Smooth muscle cell (in vitro differentiated cells): ENCODE data around the gene FUT7. TPM values are rescaled to one million over a fixed set of nuclear protein-coding genes. Genes with fewer than 3 reads are reported as not detected.
"Not testable (repeated sequence)": the region's sequence is repeated elsewhere in the genome, so short reads cannot be mapped to it uniquely, and the experiment has no call there.

ENCODE experiments used
- DNase-seq: peaks from one replicate; lab custom pipeline; 2025; ENCODE audit not compliant: unreplicated experiment; lab: John Stamatoyannopoulos, UW
- H2AFZ ChIP-seq: fragments of 200-600 bp; sonication (generic); 2 replicates; pipeline ENCODE4 v1.6.0; 2016; ENCODE audit warnings: antibody characterized with exemption, low read depth, mild to moderate bottlenecking
- H3F3A ChIP-seq: fragments of 200-600 bp; sonication (generic); 2 replicates; pipeline ENCODE4 v1.6.0; 2017; ENCODE audit warnings: antibody characterized with exemption, low read depth
- H3K27ac ChIP-seq: fragments of 200-600 bp; sonication (generic); 2 replicates; pipeline ENCODE4 v1.5.1; 2016; ENCODE audit warnings: low read depth, mild to moderate bottlenecking
- H3K27me3 ChIP-seq: fragments of 200-600 bp; sonication (generic); 2 replicates; pipeline ENCODE4 v1.6.1; 2016; ENCODE audit warnings: low read depth, mild to moderate bottlenecking
- H3K36me3 ChIP-seq: fragments of 200-600 bp; sonication (generic); 2 replicates; pipeline ENCODE4 v1.5.1; 2016; ENCODE audit warnings: low read depth
- H3K4me1 ChIP-seq: fragments of 200-600 bp; sonication (generic); 2 replicates; pipeline ENCODE4 v1.5.1; 2016; ENCODE audit warnings: low read depth
- H3K4me2 ChIP-seq: fragments of 200-600 bp; sonication (generic); 2 replicates; pipeline ENCODE4 v1.6.0; 2016; ENCODE audit warnings: mild to moderate bottlenecking
- H3K4me3 ChIP-seq: fragments of 200-600 bp; sonication (generic); 2 replicates; pipeline ENCODE4 v1.5.1; 2016; ENCODE audit warnings: mild to moderate bottlenecking
- H3K79me2 ChIP-seq: fragments of 200-600 bp; sonication (generic); 2 replicates; pipeline ENCODE4 v1.6.0; 2016; ENCODE audit warnings: low read depth, mild to moderate bottlenecking
- H3K9ac ChIP-seq: fragments of 200-600 bp; sonication (generic); 2 replicates; pipeline ENCODE4 v1.6.0; 2016; ENCODE audit warnings: low read depth
- H3K9me3 ChIP-seq: fragments of 200-600 bp; sonication (generic); replicated peaks from 2 replicates; pipeline ENCODE4 v1.5.1; 2016; ENCODE audit warnings: low read depth
- H4K20me1 ChIP-seq: fragments of 200-600 bp; sonication (generic); 2 replicates; pipeline ENCODE4 v1.6.0; 2016; ENCODE audit warnings: low read depth
- WGBS: methylation state at CpG from one replicate; pipeline ENCODE4 v1.1.7; 2016; ENCODE audit warnings: low lambda C conversion rate; 5-methylcytosine and 5-hydroxymethylcytosine counted together
- polyA plus RNA-seq: library from polyadenylated mRNA; unstranded; fragments of >200 nt; fragmentation: Nextera tagmentation; extraction: Ambion mirVana; gene quantifications from 2 replicates; pipeline ENCODE4 v1.2.1, GENCODE V29; 2016
- total RNA-seq: library from RNA; depleted of rRNA; stranded (reverse); fragments of >200 nt; gene quantifications from 2 replicates; pipeline ENCODE4 v1.2.3, GENCODE V29; 2014
- TF ChIP-seq, protein P1 (sequence below): fragments of 200-600 bp; sonication (generic); IDR thresholded peaks from 2 replicates; pipeline ENCODE4 v1.5.1; 2017; ENCODE audit warnings: borderline replicate concordance, mild to moderate bottlenecking, antibody characterized with exemption; ENCODE audit not compliant: insufficient read depth, poor library complexity, severe bottlenecking

Gene FUT7
- total and polyA plus RNA-seq, 2 experiments from 2014 or later: not detected

DNA sequence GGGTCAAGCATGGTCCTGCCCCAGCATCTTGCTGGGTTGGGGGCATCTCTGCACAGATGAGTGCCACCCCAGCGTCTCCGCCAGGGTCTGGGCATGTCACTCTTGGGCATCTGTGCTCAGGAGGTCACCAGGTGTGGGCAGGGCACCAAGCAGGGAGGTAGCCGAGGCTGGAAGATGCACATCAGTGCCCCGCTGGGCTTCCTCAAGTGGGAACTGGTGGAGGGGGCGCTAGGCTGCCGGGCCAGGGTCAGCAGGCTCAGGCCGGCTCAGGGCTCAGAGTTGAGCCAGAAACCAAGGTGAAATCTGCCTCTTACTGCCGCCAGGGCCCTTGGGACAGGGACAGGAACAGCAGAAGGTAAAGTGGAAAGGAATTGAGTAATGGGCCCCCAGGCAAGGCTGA is 4.0 kb upstream of the FUT7 start:
- Histone ChIP-seq H3K27me3 (no peaks in the 10 kb centered on the region), H3K79me2 (no peaks in the 10 kb centered on the region), H3F3A (no peaks in the 10 kb centered on the region), H3K4me3 (no peak overlapping the region), H3K4me1 (no peaks in the 10 kb centered on the region), H2AFZ (no peak overlapping the region), H3K9ac (no peak overlapping the region), H3K36me3 (no peaks in the 10 kb centered on the region), H4K20me1 (no peaks in the 10 kb centered on the region), H3K27ac (no peak overlapping the region), H3K9me3 (no peaks in the 10 kb centered on the region), H3K4me2 (no peak overlapping the region)
- TF ChIP-seq, protein P1, sequence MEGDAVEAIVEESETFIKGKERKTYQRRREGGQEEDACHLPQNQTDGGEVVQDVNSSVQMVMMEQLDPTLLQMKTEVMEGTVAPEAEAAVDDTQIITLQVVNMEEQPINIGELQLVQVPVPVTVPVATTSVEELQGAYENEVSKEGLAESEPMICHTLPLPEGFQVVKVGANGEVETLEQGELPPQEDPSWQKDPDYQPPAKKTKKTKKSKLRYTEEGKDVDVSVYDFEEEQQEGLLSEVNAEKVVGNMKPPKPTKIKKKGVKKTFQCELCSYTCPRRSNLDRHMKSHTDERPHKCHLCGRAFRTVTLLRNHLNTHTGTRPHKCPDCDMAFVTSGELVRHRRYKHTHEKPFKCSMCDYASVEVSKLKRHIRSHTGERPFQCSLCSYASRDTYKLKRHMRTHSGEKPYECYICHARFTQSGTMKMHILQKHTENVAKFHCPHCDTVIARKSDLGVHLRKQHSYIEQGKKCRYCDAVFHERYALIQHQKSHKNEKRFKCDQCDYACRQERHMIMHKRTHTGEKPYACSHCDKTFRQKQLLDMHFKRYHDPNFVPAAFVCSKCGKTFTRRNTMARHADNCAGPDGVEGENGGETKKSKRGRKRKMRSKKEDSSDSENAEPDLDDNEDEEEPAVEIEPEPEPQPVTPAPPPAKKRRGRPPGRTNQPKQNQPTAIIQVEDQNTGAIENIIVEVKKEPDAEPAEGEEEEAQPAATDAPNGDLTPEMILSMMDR: no peak
- 81% methylated on average over 8 of the region's 8 CpGs for WGBS
- DNase-seq: no peak

DNA sequence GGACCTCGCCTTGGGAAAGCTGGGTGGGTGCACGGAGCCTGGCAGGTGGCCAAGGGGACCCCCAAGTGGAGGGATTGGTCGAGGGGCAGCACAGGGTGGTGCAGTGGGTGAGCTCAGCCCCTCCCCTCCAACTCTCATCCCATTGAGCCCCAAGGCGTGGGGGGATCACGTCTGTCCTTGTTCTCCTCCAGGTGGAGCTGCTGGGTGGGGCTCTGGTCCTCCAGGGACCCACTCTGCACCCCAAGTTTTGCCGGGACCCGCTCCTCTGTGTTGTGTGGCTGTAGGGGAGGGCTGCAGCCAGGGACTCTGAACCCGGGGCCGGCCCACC is 3.6 kb upstream of the FUT7 start:
- no peaks in the 10 kb centered on the region for H3K36me3 ChIP-seq
- H3K4me1 ChIP-seq: no peaks in the 10 kb centered on the region
- no peak overlapping the region for H3K9ac ChIP-seq
- 40% methylated on average over 9 of the region's 9 CpGs for WGBS
- no peak overlapping the region for H3K4me3 ChIP-seq
- no peak overlapping the region for H3K4me2 ChIP-seq
- H2AFZ ChIP-seq: no peak overlapping the region
- H3K27me3 ChIP-seq: no peaks in the 10 kb centered on the region
- no peaks in the 10 kb centered on the region for H4K20me1 ChIP-seq
- no peak for DNase-seq
- TF ChIP-seq, protein P1: no peak
- H3K9me3 ChIP-seq: no peaks in the 10 kb centered on the region
- no peak overlapping the region for H3K27ac ChIP-seq
- no peaks in the 10 kb centered on the region for H3F3A ChIP-seq
- H3K79me2 ChIP-seq: no peaks in the 10 kb centered on the region

DNA sequence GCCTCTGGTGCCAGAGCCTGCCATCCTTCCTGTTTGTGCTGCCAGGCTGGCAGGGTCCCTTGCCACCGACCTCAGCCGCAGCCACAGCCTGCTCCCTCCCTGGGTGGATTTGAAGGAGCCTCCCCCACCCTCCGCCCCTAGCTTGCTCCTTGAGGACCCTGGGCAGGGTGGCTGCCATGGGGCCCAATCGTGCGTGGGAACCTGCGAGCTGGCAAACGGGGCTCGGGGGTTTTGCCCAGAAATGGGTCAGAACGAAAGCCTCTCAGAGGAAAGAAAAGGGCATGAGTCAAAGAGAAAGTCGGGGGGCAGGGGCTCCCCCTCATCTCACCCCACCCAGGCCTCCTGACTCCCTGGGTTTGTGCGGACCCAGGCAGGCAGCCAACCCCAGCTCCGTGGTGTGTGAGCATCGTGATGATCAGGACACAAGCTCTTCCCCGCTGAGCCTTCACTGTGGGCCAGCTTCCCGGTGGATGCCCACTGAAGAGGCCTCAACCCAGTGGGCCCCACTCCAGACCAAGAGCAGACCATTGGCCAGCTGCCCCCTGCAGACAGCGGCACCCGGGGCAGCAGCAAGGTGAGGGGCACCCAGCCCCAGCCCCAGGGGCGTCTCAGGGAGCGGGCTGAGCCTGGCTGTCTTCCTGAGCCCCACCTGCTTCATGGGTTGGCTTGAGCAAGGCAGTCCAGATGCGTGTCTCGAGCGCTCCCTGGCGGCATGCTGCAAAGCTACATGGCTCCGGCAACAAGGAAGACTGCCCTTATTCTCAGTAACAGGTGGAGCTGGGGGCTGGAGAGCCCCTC is 3.0 kb upstream of the FUT7 start:
- TF ChIP-seq, protein P1: peak; percentile 77
- Histone ChIP-seq H3K4me1 (no peaks in the 10 kb centered on the region), H3K9me3 (no peaks in the 10 kb centered on the region), H3K27ac (no peak overlapping the region), H3K79me2 (no peaks in the 10 kb centered on the region), H3K9ac (no peak overlapping the region), H2AFZ (no peak overlapping the region), H3K36me3 (no peaks in the 10 kb centered on the region), H3K27me3 (no peaks in the 10 kb centered on the region), H3K4me2 (no peak overlapping the region), H3F3A (no peaks in the 10 kb centered on the region), H4K20me1 (no peaks in the 10 kb centered on the region), H3K4me3 (no peak overlapping the region)
- peak; percentile 32 for DNase-seq
- 49% methylated on average over 24 of the region's 24 CpGs for WGBS

DNA sequence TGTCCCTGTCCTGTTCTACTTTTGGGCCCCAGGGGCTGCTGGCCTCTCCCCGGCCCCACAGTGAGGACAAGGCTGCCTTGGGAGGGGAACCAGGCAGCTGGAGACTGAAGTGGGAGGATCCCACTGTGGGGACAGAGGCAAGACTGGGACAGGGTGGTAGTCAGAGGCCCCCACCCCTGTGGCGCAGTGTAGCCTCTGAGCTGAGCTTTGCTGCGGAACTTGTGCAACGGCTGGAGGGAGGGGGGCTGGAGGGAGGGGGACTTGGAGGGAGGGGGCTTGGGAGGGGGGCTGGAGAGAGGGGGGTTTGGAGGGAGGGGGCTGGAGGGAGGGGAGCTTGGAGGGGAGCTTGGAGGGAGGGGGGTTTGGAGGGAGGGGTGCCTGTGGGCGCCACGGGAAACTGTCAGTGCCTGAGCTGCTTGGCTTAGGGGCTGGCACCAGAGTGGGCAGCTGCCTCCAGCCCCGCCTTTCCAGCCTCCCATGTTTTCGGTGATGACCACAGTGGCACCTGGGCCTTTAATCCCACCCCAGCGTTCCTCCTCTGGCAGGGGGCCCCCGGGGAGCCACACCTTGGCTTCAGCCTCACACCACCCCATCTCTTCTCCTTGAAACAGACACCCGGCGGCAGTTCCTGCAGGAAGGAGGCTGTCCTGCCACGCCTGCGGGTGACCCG is 2.3 kb upstream of the FUT7 start:
- Histone ChIP-seq H3K36me3 (no peaks in the 10 kb centered on the region), H3K9ac (no peak overlapping the region), H3K4me1 (peaks cover 1% of the 10 kb centered on the region), H3F3A (no peaks in the 10 kb centered on the region), H3K4me3 (no peak overlapping the region), H2AFZ (no peak overlapping the region), H4K20me1 (no peaks in the 10 kb centered on the region), H3K27me3 (no peaks in the 10 kb centered on the region), H3K9me3 (no peaks in the 10 kb centered on the region), H3K79me2 (no peaks in the 10 kb centered on the region), H3K4me2 (no peak overlapping the region), H3K27ac (no peak overlapping the region)
- TF ChIP-seq, protein P1: no peak
- DNase-seq: no peak
- whole genome bisulfite sequencing: 90% methylated on average over 12 of the region's 15 CpGs

DNA sequence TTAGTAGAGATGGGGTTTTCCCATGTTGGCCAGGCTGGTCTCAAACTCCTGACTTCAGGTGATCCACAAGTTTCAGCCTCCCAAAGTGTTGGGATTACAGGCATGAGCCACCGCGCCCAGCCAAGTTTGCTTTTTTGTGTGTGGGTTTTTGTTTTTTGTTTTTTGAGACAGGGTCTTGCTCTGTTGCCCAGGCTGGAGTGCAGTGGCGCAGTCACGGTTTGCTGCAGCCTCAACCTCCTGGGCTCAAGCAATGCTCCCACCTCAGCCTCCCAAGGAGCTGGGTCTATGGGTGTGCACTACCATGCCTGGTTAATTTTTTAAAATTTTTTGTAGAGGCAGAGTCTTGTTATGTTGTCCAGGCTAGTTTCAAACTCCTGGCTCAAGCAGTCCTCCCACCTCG is 1.6 kb upstream of the FUT7 start:
- DNase-seq, H3K9ac ChIP-seq, H3K27me3 ChIP-seq, H3K27ac ChIP-seq, H2AFZ ChIP-seq, H3K4me1 ChIP-seq, H3F3A ChIP-seq, H3K79me2 ChIP-seq, H4K20me1 ChIP-seq, H3K36me3 ChIP-seq, H3K9me3 ChIP-seq, H3K4me2 ChIP-seq, H3K4me3 ChIP-seq: not testable (repeated sequence)
- WGBS: 92% methylated on average over 5 of the region's 5 CpGs
